ENCODE data around the gene LCN12.

DNA sequence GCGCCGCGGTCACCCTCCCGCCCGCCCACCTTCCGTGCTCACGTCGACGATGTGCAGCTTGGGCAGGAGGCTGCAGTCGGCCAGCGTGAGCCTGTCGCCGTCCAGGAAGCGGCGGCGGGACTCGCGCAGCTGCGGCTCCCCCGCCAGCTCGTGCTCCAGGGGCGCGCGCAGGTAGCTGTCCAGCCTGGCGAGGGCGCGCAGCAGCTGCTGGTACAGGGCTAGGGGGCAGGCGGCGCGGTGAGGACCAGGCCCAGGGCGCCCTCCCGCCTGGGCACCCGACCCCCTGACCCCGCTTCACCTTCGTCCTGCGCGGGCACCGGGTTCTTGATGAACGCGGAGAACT is 42.8 kb downstream of the LCN12 start:
- TF ChIP-seq RAD21 (IDR thresholded peaks at IDR 0.05; ENCODE audit: low read length), result no peak
- TF ChIP-seq, protein P1, sequence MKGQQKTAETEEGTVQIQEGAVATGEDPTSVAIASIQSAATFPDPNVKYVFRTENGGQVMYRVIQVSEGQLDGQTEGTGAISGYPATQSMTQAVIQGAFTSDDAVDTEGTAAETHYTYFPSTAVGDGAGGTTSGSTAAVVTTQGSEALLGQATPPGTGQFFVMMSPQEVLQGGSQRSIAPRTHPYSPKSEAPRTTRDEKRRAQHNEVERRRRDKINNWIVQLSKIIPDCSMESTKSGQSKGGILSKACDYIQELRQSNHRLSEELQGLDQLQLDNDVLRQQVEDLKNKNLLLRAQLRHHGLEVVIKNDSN (IDR thresholded peaks at IDR 0.05; ENCODE audit: borderline replicate concordance, low read depth), result no peak

Measured in SK-N-SH (cell line).